NAMALWA (cell line): Measurements from ENCODE around the gene PDE4B.

Experiments
- DNase-seq: peaks from one replicate; pipeline ENCODE4 v3.0.0-alpha.2; 2015; ENCODE audit warnings: low spot score

Gene PDE4B

DNA sequence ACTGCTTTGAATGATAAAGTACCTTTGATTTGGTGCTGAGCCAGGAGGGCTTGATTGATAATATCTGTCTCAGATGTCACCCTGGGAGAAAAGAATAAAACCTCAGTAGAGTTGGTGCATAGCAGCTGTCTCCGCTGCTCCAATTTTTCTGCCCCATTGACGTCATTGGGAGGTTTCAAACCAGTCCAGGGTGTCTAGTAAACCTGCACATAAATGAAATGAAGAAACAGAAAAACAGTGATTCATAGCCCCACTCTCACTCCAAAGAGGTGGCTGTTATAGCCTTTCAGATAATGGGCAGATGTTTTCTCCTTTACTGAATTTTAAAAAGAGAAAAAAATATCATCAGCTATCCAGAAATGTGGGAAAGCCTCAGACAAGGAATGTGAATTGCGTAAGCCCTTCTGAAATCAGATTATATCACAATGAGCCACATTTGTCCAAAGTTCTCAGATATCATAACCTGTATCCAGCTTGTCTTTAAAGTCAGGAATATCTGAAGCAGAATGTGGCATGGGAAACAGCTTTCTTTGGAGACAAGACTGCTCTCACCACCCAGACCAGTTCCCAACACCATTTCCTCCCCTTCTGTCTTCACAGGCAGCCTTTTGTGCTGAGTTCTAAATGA, 390.0 kb downstream of the PDE4B start:
- DNase-seq, result no peak

DNA sequence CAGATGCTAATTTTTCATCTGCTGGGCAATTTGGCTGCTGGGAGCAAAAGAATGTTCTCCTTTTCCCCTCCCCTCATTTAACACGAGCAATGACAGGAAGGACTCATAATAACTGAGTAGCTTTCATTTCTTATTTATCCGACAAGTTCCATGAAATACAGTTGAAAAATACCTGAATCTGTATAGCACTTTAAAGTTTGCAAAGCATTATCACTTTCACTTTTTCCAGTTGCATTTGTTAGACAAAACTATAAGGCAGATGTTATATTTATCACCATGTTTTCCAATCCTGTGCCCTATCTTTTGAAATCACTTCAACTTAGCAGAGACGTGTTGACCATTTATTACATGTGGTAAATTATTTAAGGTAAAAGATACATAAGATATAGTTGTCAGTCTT, 390.7 kb downstream of the PDE4B start:
- no peak for DNase-seq

DNA sequence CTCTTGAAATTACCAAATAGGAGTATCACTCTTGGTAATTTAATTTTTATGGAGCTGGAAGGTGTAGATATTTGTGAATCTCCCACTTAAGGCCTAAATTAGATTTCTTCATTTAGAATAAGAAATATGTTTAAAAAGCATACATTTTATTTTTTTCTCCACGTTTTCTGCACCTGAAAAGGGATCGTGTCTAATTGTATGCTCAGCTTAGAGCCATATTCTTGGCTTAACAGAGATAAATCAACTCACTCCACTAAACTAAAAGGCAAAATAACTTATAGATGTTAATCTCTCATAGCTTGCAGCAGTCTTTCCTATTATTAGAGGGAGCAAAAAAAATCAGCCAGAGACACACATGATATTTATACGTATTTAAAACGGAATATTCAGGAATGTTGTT, 404.4 kb downstream of the PDE4B start:
- no peak for DNase-seq

DNA sequence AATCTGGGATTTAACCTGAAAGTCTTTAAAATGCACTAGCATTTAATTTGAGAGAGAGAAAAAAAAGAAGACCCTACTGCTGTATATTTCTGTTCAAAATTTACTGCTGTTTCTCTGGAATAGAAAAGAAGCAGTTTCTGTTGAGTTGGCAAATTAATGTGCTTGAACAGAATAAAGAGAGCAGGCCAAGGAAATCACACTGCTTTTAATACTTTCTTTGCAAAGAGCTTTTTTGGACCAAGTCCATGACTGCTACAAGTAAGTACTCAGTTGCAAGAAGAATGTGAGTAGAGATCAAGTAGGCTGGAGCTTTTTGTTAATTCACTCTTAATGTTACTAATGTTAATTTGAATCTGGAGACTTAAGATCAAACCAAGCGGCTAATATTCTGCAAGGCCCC, 405.1 kb downstream of the PDE4B start:
- no peak for DNase-seq

DNA sequence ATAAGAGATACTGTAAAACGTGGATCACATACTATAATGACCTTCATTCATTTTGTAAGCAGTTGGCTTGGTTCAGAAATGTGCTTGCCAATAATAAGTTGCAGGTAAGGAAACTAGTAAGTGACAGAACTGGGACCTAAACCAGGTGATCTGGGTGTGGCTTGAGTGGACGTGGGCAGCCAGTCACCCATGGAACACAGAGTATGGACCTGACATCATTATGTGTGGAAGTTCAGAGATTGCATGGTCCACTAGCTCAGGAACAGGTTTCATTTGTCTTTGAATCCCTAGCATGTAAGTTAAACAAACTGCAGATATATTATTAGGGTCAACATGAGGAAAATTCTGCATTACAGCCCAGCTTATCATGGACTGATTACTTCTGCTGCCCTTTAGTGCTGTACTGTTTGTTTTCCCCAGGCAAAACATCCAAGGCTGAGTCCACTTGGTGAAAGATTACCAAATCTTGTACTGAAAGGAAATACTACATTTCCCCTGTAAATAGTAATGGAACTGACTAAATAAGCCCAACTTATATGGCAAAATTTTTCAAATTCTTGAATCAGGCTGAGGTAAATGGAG, 414.0 kb downstream of the PDE4B start:
- no peak for DNase-seq

DNA sequence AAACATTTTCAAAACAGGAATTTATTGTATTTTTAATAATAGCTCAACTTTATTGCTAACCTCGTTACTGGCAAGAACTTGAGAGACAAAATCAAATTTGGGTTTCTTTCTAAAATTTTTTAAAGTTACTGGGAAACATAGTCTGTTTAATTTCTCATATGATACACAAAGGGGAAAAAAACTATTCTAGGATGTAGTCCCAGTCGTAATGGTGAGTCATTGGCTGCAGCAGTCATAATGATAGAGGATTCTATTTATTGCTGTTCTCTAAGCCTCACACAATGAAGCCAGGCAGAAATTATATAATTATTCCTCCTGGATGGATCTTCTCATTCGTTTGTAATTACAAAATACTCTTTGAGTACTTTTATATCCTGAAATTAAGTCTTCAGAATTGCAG, 414.8 kb downstream of the PDE4B start:
- no peak for DNase-seq

DNA sequence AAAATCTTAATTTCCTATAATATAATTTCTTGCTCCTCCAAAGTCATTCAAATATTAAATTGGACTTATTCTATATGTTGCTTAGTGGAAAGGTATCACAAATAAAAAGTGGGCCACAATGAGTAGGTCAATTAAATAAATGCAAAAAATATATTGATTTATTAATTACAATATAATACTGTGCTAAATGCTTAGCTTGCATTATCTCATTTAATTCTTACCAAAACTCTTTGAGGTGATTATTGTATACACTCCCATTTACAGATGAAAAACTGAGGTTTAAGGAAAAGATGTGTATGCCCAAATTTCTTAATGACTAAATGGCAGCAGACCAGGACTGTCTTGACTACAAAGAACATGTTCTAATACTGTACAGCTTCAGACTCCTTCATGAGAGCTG, 415.9 kb downstream of the PDE4B start:
- no peak for DNase-seq

DNA sequence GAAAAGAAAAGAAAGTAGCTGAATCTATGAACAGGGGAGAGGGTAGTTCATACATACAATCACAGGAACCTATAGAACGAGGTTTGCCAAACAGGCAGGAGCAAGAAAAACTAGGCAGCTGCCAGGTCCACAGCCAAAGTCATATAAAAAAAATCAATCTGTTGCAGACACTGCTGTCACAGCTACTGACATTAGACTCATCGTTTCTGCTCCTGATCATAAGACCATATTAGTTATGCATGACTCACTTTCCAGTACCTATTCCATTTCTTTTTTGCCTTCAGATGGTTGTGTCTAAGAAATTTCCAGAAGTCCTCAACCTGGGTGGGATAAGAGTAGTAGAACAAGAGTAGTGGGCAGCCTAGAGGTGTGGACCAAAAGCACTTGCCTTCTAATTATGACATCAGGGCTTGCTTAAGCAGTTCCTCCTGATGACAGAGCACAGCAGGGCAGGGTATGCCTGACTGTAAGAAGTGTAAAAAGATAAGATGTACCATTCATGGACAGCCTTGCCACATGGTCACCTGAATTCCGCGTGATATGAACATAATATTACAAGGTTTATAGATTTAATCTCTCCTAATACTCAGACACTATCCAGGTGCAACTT, 418.0 kb downstream of the PDE4B start:
- no peak for DNase-seq

DNA sequence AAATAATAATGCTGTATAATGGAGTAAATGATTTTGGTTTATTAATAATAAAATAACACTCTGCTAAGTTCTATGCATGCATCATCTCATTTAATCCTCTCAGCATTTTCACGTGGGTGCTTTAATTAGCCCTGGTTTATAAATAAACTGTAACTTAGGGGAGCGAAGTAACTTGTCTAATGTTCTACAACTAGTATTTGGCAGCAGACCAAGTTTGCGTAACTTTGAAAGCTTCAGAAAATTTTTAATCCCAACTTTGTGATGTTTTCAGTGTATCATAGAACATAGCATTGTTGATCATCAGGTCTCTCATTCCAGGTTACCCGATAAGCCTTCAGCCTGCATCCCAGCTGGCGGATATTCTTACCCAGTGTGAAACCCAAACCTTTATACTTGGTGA, 418.8 kb downstream of the PDE4B start:
- DNase-seq, result no peak

DNA sequence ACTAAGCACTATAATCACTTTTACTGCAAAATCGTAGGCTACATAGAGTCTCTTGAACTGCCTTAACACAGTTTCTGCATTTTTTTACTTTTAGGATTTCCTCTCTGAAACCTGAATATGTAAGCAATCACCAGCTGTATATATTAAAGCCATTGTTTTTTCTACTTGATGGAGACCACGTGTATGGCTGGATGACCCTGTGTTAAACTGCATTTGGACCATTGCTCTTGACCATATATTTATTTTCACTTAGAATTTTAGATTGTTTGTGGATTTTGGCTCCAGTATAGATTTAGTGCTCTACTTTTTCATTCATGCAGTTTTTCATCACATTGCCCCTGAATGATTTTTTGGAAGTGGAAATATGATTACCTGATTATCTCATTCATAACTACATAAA, 420.8 kb downstream of the PDE4B start:
- DNase-seq, result no peak

DNA sequence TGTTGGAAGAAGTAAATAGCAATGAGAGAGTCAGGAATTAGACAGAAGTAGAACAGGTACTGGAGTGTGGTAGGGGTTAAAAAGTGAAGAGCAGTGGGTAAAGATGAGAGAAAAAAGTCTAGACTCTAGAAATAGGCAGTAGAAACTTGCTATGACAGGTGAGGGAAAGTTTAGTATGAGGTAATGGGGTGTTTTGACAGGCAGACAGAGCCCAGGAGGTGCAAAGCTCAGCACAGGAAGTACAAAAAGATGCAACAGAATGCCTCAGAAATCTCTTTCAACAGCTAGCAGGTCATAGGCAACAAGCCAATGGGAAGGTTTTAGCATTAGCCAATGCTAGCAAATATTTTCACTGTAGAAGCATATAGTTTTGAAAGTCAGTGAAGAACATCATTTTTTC, 422.2 kb downstream of the PDE4B start:
- DNase-seq, result no peak

DNA sequence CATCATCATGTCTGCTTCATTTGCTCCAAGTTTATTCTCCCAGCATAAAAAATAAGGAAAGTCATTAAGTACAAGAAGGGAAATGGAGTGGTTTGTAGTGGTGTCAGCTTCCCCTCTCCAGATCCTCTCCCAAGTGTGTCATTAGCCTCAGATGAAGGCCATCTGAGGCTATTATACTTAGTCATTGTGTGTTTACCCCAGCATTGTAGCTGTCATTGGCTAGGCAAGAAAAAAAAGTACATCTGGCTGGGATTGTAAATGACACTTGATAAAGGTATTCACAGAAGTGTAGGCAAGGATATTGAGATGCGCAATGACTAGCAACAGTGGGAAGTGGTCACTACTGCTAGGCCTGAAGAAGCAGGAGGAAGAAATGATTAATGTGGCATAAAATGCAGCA, 424.3 kb downstream of the PDE4B start:
- DNase-seq, result no peak

DNA sequence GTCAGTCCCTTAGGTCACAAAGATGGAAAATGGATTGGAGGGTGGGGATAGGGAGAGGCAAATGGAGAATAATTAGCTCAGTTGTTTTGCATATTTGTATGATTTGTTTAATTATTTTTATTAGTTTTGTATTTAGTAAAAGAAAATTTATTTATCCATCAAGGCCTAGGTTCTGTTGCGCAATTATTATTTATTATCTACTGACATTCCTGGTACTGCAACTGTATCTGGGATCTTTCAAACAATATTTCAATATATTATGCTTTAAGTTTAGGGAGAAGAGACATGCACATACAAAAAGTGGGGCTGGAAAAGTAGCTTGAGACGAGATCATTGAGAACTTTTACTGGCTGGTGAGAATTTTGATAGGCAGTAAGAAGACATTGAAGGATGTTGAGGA, 424.9 kb downstream of the PDE4B start:
- DNase-seq, result no peak

DNA sequence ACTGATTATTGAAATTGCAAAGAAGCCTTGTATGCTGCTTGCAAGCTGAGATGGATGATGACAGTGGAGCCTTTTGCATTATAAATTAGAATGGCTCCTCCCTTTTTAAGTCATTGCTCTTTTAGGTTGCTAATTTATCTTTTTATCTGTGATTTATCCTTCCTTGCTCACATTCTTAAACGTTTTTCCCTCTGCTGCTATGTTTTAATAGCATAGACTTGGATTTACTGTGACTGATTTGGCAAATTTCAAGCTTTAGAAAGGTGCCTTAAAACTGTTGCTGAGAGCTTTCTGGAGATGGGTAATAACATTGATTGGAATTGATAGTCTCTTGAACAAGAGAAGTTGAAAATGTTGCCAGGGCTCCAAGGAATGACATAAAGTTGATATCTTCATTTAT, 427.8 kb downstream of the PDE4B start:
- no peak for DNase-seq

DNA sequence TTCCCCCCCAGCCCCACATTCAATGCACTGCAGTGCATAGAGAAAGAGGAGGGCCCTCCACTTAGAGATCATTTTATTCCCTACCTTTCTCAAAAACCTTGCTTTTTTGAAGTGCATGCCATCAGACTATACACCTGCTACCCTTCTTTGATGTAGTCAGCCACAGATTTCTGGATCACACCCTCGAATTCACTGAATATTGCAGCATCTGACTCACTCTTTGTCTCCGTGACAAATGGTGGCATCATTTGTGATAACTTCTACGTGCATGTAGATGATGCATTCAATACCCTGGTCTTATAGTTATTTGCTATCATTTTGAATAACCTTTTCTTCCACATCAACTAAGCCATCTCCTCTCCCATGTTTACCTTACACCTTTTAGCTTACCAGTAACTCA, 431.0 kb downstream of the PDE4B start:
- no peak for DNase-seq

DNA sequence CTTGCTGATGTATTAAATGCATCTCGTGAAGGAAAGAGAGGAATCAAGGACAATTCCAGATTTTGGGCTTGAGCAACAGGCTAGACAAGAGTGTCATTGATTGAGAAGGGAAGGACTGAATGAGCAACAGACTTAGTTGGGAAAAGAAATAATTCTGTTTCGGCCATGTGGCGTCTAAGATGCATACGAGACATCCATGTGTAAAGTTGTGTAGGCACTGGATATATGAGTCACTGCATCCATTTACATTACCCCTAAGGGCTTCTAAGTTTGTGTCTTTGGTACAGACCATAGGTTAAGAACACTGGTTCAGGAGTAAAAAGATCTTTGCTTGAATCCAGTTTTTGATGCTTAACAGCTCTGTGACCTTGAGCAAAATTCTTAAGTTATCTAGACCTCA, 434.3 kb downstream of the PDE4B start:
- DNase-seq, result no peak

DNA sequence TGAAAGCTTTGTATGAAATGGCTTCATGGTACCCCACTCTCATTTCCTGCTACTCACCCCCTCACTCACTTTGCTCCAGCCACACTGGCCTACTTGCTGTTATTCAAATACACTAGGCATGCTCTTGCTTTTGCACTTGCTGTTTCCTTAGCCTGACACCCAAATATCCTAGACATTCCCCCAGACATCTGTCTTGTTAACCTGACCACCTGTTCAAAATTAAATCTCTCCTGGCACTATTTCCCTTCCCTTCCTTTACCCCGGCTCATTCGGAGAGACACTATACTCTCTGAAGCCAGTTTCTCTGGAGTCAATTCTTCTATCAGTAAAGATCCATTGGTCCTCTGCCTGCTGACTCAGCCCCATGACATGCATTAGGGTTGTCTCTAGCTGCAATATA, 435.3 kb downstream of the PDE4B start:
- no peak for DNase-seq

DNA sequence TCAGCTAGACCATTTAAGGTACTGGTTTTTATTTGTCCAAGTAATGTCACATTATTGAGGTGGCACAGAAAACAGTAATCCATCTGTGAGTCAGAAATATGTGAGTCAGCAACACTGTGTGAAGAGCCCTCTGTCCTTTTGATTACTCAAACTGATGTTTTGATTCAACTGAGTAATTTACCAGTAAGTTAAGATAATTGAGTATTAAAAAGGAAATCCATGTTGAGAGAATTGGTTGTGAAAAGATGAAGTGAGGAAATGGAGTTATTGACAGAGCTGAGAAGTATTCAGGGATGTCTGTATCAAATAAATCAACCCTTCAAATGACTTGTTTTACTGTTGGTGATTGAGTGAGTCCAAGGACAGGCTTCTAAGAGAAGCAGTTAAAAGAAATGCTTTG, 438.5 kb downstream of the PDE4B start:
- DNase-seq, result no peak

DNA sequence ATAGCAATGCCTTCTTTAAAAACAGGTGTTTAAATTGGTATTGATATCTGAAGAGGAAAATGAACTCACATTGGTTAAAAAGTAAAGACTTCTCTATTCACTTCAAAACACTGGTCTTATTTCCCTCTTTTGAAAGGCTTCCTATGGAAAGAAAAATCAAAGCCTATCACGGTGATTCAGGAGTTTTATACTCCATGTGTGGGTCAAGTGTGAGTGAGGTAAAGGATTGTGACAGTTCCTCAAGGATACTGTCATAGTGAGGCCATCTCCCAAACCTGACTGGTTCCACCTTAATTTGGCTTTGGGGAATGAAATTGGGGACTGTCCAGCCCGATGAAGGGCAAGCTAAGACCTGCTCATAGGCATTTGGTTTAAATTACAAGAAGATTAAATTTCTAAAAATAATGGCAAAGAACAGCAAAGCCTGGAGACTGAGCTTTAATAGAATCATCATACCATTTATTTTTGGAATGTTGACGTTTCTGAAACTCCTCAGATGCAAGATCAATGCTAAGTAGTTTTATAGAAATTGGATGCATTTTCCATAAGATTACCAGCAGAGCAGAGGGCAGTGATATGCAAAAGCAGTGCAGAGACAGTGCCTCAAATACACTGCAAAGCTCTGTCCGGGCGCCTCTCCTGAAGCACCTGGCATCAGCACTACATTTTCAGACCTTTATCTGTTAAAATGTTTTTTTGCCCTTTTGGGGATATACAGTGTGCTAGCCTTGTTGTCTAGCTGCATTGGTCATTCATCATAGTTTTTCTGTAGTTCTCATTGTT, 439.2 kb downstream of the PDE4B start:
- DNase-seq, result no peak

DNA sequence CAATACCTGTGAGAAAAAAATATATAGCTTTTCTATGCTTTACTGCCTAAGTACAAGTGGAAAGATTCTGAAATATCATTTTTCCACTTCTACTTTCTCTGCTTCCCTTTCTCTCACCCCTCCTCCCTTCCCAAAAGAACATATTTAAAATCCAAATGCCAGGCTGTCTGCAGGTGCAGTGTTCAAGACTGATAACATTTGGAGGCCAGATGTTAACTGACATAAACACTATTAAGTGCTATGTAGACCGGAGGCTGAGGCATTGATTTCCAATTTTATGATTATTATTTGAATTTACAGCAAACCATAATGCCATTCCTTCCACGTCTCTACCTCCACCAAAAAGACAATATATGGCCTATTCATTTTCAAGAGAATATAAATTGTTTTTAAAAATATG, 444.3 kb downstream of the PDE4B start:
- peak; percentile 20 for DNase-seq

DNA sequence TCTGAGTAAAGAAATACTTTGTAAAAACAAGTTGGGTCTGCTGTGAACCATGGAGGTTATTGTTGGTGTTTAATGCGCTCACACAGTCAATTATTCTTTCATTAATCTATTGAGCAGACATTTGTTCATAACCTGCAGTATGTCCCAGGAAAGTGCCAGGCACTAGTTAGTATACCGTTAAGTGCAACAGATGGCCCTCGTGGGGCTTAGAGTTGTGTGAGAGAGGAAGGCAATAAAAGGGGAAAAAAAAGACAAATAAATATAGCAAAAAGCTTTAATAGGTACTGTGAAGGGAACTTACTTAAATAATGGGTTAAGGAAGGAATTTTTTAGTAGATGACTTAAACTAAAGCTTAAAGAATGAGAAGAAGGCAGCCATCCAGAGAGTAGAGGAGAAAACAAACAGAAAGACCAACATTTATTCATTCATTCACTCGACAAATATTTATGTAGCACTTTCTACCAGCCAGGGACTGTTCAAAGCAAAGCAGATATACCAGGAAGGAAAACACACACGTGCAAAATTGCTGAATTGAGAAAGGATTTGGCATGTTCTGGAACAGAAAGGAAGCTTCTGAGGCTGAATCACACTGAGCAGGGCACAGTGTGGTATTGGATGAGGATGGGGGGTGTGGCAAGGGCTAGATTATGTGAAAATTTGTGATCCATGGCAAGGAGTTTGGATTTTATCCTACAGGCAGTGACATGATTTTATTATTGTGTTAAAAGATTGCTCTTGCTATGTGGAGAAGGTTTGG, 445.2 kb downstream of the PDE4B start:
- DNase-seq, result no peak

DNA sequence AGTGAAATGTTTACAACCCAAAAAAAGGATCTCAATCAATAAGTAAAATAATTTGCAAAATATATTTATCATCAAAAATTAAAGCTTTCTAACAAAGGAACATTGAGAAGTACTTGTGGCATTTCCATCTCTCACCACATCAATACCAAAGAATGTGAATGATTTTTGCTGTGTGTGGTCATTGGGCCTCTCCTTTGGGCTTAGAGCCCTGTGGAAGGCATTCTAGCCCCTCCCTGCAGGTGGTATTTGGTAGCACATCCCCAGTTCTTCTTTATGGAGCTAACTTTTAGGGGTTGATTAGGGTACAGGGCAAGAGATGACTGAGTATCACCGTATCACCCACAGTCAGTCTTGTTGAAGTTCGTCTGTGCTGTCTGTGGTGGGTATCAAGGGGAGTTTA, 447.1 kb downstream of the PDE4B start:
- DNase-seq, result peak; percentile 30
